HepG2 (cell line): ENCODE results near the gene OR4D9. TPM values are rescaled to one million over a fixed set of nuclear protein-coding genes. Genes with fewer than 3 reads are reported as not detected.
"Not testable (repeated sequence)": the region's sequence is repeated elsewhere in the genome, so short reads cannot be mapped to it uniquely, and the experiment has no call there.

Source experiments
- ATAC-seq: fragments of 200-7000 bp; cut with Tn5 transposase; 3 replicates; pipeline ENCODE4 v1.9.1; 2020; ENCODE audit warnings: mild to moderate bottlenecking, moderate library complexity
- BruUV-seq: library from RNA; stranded (reverse); fragments of 400-500 nt; replicated peaks from 2 replicates; lab custom pipeline; 2021; lab: Mats Ljungman, UMichigan
- CTCF ChIA-PET: fragments of 300-600 bp; formaldehyde crosslinking; extraction: SDS; loops from one replicate; lab custom pipeline; 2021; ENCODE audit warnings: low total read pairs, inconsistent platforms, low intra/inter-chr PET ratio; lab: Yijun Ruan, JAX
- POLR2A ChIA-PET: fragments of 350-600 bp; sonication (Branson Sonifier 250); formaldehyde crosslinking; loops from one replicate; lab custom pipeline; 2020; ENCODE audit warnings: antibody characterized with exemption, inconsistent platforms; lab: Yijun Ruan, JAX
- DNase-seq: peaks from one replicate; pipeline ENCODE4 v3.0.0-alpha.2; 2015; ENCODE audit warnings: low spot score
- FAIRE-seq: peaks from 3 replicates; lab custom pipeline; 2011; peaks lifted over from hg19 to GRCh38; lab: Jason Lieb, UNC
- H2AFZ ChIP-seq: one replicate; pipeline ENCODE4 v1.6.1; 2011; ENCODE audit warnings: low read length, inconsistent platforms
- H3K27ac ChIP-seq: fragments of 300-600 bp; 3 replicates; pipeline ENCODE4 v1.8.0; 2011; ENCODE audit warnings: mixed run types, mild to moderate bottlenecking, mixed read lengths, low read length, inconsistent platforms; ENCODE audit not compliant: insufficient read depth; ENCODE audit errors: extremely low read length
- H3K27me3 ChIP-seq, 2 experiments: fragments of 200-600 bp in 1 of 2; 2 replicates in 1 of 2; 3 replicates in 1 of 2; pipeline versions ENCODE4 v1.6.0 to v1.8.0; 2011; ENCODE audit warnings: low read length in 2 of 2, mild to moderate bottlenecking in 2 of 2, moderate library complexity in 2 of 2, inconsistent platforms in 1 of 2; ENCODE audit not compliant: insufficient read depth in 2 of 2, control insufficient read depth in 1 of 2
- H3K36me3 ChIP-seq, 2 experiments: fragments of 200-600 bp in 1 of 2; replicated peaks in 1 of 2; 2 replicates in 1 of 2; 3 replicates in 1 of 2; pipeline versions ENCODE4 v1.5.1 to v1.8.0; 2011; ENCODE audit warnings: low read length in 2 of 2, inconsistent platforms in 1 of 2; ENCODE audit not compliant: insufficient read depth in 2 of 2, control insufficient read depth in 1 of 2
- H3K4me1 ChIP-seq: 2 replicates; pipeline ENCODE4 v1.5.1; 2012; ENCODE audit warnings: low read length, inconsistent platforms; ENCODE audit not compliant: insufficient read depth
- H3K4me2 ChIP-seq: 2 replicates; pipeline ENCODE4 v1.6.0; 2011; ENCODE audit warnings: low read depth, low read length, inconsistent platforms
- H3K4me3 ChIP-seq, 3 experiments: fragments of 200-600 bp in 1 of 3; sonication (generic), shearing (Covaris generic) in 1 of 3; replicated peaks in 1 of 3; 2 replicates each; pipeline ENCODE4 v1.5.1; 2011 to 2016; ENCODE audit warnings: low read length in 3 of 3, inconsistent platforms in 2 of 3, low read depth in 2 of 3, mild to moderate bottlenecking in 2 of 3, control low read depth in 1 of 3, mixed read lengths in 1 of 3; ENCODE audit not compliant: insufficient read depth in 1 of 3
- H3K79me2 ChIP-seq: one replicate; pipeline ENCODE4 v1.6.1; 2011; ENCODE audit warnings: low read length, inconsistent platforms; ENCODE audit not compliant: insufficient read depth
- H3K9ac ChIP-seq: 2 replicates; pipeline ENCODE4 v1.6.0; 2011; ENCODE audit warnings: mild to moderate bottlenecking, low read depth, low read length, inconsistent platforms; ENCODE audit not compliant: insufficient read depth
- H3K9me3 ChIP-seq: 2 replicates; pipeline ENCODE4 v1.5.1; 2012; ENCODE audit warnings: mild to moderate bottlenecking, low read length
- H4K20me1 ChIP-seq: 2 replicates; pipeline ENCODE4 v1.6.0; 2011; ENCODE audit warnings: inconsistent platforms, mild to moderate bottlenecking, low read length, moderate library complexity; ENCODE audit not compliant: insufficient read depth
- AHR ChIP-seq: IDR thresholded peaks from 2 replicates; pipeline ENCODE4 v1.6.1; 2018; ENCODE audit warnings: missing genetic modification reagents, missing compliant biosample characterization
- JARID2 ChIP-seq: sonication (generic); formaldehyde crosslinking; IDR thresholded peaks from 2 replicates; pipeline ENCODE4 v1.8.1; 2023; ENCODE audit warnings: missing genetic modification reagents, inconsistent platforms; ENCODE audit not compliant: insufficient replicate concordance
- KMT2B ChIP-seq: IDR thresholded peaks from 2 replicates; pipeline ENCODE4 v1.6.1; 2016; ENCODE audit warnings: missing genetic modification reagents, missing compliant biosample characterization
- SOX13 ChIP-seq, 3 experiments: fragments of 450-650 bp in 1 of 3; sonication (generic) in 1 of 3; formaldehyde crosslinking in 1 of 3; IDR thresholded peaks in 2 of 3; conservative IDR thresholded peaks in 1 of 3; 2 replicates each; pipeline versions ENCODE4 v1.5.0 to v1.6.1; 2016 to 2020; ENCODE audit warnings: antibody characterized with exemption in 1 of 3, mild to moderate bottlenecking in 1 of 3, missing compliant biosample characterization in 1 of 3, missing genetic modification reagents in 1 of 3, moderate library complexity in 1 of 3
- ZNF318 ChIP-seq: sonication (generic); formaldehyde crosslinking; IDR thresholded peaks from 2 replicates; pipeline ENCODE4 v1.4.0; 2020; ENCODE audit warnings: mild to moderate bottlenecking, missing genetic modification reagents
- ZNF7 ChIP-seq: IDR thresholded peaks from 2 replicates; pipeline ENCODE4 v1.6.1; 2016; ENCODE audit warnings: missing biosample characterization, missing genetic modification reagents
- ZNF720 ChIP-seq: sonication (generic); formaldehyde crosslinking; IDR thresholded peaks from 2 replicates; pipeline ENCODE4 v1.4.0; 2020; ENCODE audit warnings: missing genetic modification reagents
- ZNF792 ChIP-seq: IDR thresholded peaks from 2 replicates; pipeline ENCODE4 v1.6.1; 2016
- WGBS: methylation state at CpG from one replicate; pipeline ENCODE4 v1.1.6; 2017; ENCODE audit warnings: low lambda C conversion rate; 5-methylcytosine and 5-hydroxymethylcytosine counted together
- in situ Hi-C: cut with HindIII; loops from 2 replicates; pipeline ENCODE4 v1.10.0; 2017; ENCODE audit warnings: low pct_unique_long_range_greater_than_20kb; ENCODE audit not compliant: extremely low pct_ligation_motif_present
- intact Hi-C: fragments of 100-400 bp; cut with micrococcal nuclease; formaldehyde crosslinking; loops from one replicate; pipeline ENCODE4 v1.10.0; 2022; ENCODE audit not compliant: unreplicated experiment
- polyA plus RNA-seq, 8 experiments: library from polyadenylated mRNA; depleted of rRNA in 3 of 8; stranded (reverse) in 7 of 8; unstranded in 1 of 8; fragments of >200 nt; fragmentation: Illumina TruSeq in 4 of 8; extraction: Trizol in 4 of 8; gene quantifications; 2 replicates each; pipeline versions ENCODE4 v1.2.1 to v1.2.3, GENCODE V29; 2011 to 2016; ENCODE audit warnings: low read depth in 4 of 8, missing spikeins in 1 of 8, mixed read lengths in 1 of 8; ENCODE audit not compliant: insufficient read depth in 1 of 8
- total RNA-seq, 5 experiments: library from RNA; depleted of rRNA; stranded (reverse); fragments of >200 nt; fragmentation: Illumina TruSeq; extraction: Trizol; gene quantifications; 2 replicates each; pipeline ENCODE4 v1.2.3, GENCODE V29; 2016; ENCODE audit warnings: low read depth in 1 of 5

Gene OR4D9
- total and polyA plus RNA-seq, 2 of the 13 experiments (the other 11 are each of a cell fraction or from before 2014, with no cell fraction given) = not detected

GRCh38 chr11:59547605-59548308 lies 36.4 kb downstream of the OR4D9 start:
- H4K20me1 ChIP-seq, ATAC-seq, H3K4me2 ChIP-seq, H3K4me3 ChIP-seq, H3K27me3 ChIP-seq, CTCF ChIA-PET, BruUV-seq, H3K79me2 ChIP-seq, intact Hi-C loops, H3K36me3 ChIP-seq, in situ Hi-C loops, H3K9ac ChIP-seq, DNase-seq, H3K27ac ChIP-seq, H3K9me3 ChIP-seq, FAIRE-seq, H2AFZ ChIP-seq: not testable (repeated sequence)
- H3K4me1 ChIP-seq = peaks cover 14% of the 10 kb centered on the region
- POLR2A ChIA-PET = interaction anchor here (2.8 kb wide), 1 partner anchor 122 kb away, joined by 15 read pairs; the partner anchor contains the start of gene PATL1
- 73% methylated on average over 5 of the region's 5 CpGs for WGBS

GRCh38 chr11:59548309-59548656 lies 36.9 kb downstream of the OR4D9 start:
- H3K36me3 ChIP-seq = no peaks in the 10 kb centered on the region
- no TSS peak for BruUV-seq
- DNase-seq (no peak), ATAC-seq (no peak), FAIRE-seq (no peak)
- H3K4me3 ChIP-seq = no peak overlapping the region
- in situ Hi-C loops = no loop called here
- 95% methylated on average over 5 of the region's 5 CpGs for WGBS
- no peak overlapping the region for H3K27ac ChIP-seq
- H3K79me2 ChIP-seq = no peaks in the 10 kb centered on the region
- no peaks in the 10 kb centered on the region for H4K20me1 ChIP-seq
- intact Hi-C loops = no loop called here
- no peak overlapping the region for H2AFZ ChIP-seq
- H3K9me3 ChIP-seq = no peaks in the 10 kb centered on the region
- H3K27me3 ChIP-seq = no peaks in the 10 kb centered on the region; a peak in 1 of 5 replicates
- peaks cover 19% of the 10 kb centered on the region for H3K4me1 ChIP-seq
- ChIA-PET CTCF (no interaction called here), POLR2A (interaction anchor here (2.8 kb wide), 1 partner anchor 121 kb away, joined by 15 read pairs; the partner anchor contains the start of gene PATL1)
- H3K9ac ChIP-seq = no peak overlapping the region
- no peak overlapping the region; the same call in 1 of the 2 replicates for H3K4me2 ChIP-seq
- TF ChIP-seq JARID2 (CRISPR knock-in tag) = no peak
- no peak for TF ChIP-seq AHR (CRISPR knock-in tag)
- no peak for TF ChIP-seq ZNF720 (CRISPR knock-in tag)
- no peak for TF ChIP-seq SOX13 (IDR thresholded peaks at IDR 0.05)
- no peak for TF ChIP-seq SOX13 (CRISPR knock-in tag; conservative IDR thresholded peaks at IDR 0.05 in 1 of 2, IDR thresholded peaks at IDR 0.05 in 1 of 2)
- no peak for TF ChIP-seq KMT2B (CRISPR knock-in tag)
- no peak for TF ChIP-seq ZNF792
- no peak for TF ChIP-seq ZNF318
- no peak for TF ChIP-seq ZNF7
